ENCODE results near the gene MRPL18. TPM values are rescaled to one million over a fixed set of nuclear protein-coding genes. Genes with fewer than 3 reads are reported as not detected.

The MRPL18 gene
- total and polyA plus RNA-seq, 9 of the 15 experiments (the other 6 are each of a cell fraction or from before 2014, with no cell fraction given), result 149 to 456 (median 196) TPM

GRCh38 chr6:159761873-159762680 lies 28.2 kb upstream of the MRPL18 start, which contains the start of gene ACAT2 (continued):
- TF ChIP-seq CHD7 (IDR thresholded peaks at IDR 0.05; ENCODE audit: low read depth, low read length) (no peak), POLR2AphosphoS5 (IDR thresholded peaks at IDR 0.05; ENCODE audit: control insufficient read depth, insufficient read depth, low read depth, low read length) (peak; percentile 23; the same call in 1 of the 2 replicates), YBX1 (IDR thresholded peaks at IDR 0.05) (no peak), TCFL5 (CRISPR knock-in tag; conservative IDR thresholded peaks at IDR 0.05) (no peak), ZNF668 (CRISPR knock-in tag; IDR thresholded peaks at IDR 0.05) (no peak), FOXK2 (conservative IDR thresholded peaks at IDR 0.05 in 1 of 2, IDR thresholded peaks at IDR 0.05 in 1 of 2; ENCODE audit: low read depth in 2 of 2) (peak in 1 of 2 experiments; percentile 81; a peak in 2 of 4 replicates), TAF9B (IDR thresholded peaks at IDR 0.05; ENCODE audit: partially characterized antibody) (peak; percentile 58), SIN3A (IDR thresholded peaks at IDR 0.05; ENCODE audit: borderline replicate concordance in 2 of 2, control insufficient read depth in 1 of 2, low read depth in 2 of 2, low read length in 2 of 2) (peak; percentile 62 to 86; a peak in 2 of 4 replicates), KDM1A (IDR thresholded peaks at IDR 0.05) (no peak)
- TF ChIP-seq, protein P1, sequence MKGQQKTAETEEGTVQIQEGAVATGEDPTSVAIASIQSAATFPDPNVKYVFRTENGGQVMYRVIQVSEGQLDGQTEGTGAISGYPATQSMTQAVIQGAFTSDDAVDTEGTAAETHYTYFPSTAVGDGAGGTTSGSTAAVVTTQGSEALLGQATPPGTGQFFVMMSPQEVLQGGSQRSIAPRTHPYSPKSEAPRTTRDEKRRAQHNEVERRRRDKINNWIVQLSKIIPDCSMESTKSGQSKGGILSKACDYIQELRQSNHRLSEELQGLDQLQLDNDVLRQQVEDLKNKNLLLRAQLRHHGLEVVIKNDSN (CRISPR knock-in tag; IDR thresholded peaks at IDR 0.05), result 0 out of 2 replicates have a peak, but pooled peaks have one; percentile 32
- TF ChIP-seq, protein P2, sequence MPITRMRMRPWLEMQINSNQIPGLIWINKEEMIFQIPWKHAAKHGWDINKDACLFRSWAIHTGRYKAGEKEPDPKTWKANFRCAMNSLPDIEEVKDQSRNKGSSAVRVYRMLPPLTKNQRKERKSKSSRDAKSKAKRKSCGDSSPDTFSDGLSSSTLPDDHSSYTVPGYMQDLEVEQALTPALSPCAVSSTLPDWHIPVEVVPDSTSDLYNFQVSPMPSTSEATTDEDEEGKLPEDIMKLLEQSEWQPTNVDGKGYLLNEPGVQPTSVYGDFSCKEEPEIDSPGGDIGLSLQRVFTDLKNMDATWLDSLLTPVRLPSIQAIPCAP (CRISPR knock-in tag; IDR thresholded peaks at IDR 0.05; ENCODE audit: borderline replicate concordance), result no peak

Measured in K562 (cell line).